GM21360 (cell line): ENCODE measurements around the gene PHF2.

Experiments
- ATAC-seq: cut with Tn5 transposase; IDR thresholded peaks from one replicate; pipeline ENCODE4 v1.9.1; 2021; ENCODE audit warnings: mild to moderate bottlenecking, moderate library complexity; ENCODE audit not compliant: unreplicated experiment

The PHF2 gene

GRCh38 chr9:93648181-93648580 lies 71.8 kb downstream of the PHF2 start:
- no peak for ATAC-seq

- ATAC-seq = no peak
These were observed 72.5 kb downstream of the PHF2 start for GRCh38 chr9:93648836-93649235.

GRCh38 chr9:93649610-93650261 lies 73.4 kb downstream of the PHF2 start:
- ATAC-seq = no peak

GRCh38 chr9:93650448-93650847 lies 74.1 kb downstream of the PHF2 start:
- ATAC-seq = no peak

GRCh38 chr9:93651521-93651950 lies 75.2 kb downstream of the PHF2 start:
- no peak for ATAC-seq

GRCh38 chr9:93652604-93653592 lies 76.5 kb downstream of the PHF2 start:
- ATAC-seq = no peak

- ATAC-seq = no peak
These were observed 77.4 kb downstream of the PHF2 start for GRCh38 chr9:93653760-93654159.

GRCh38 chr9:93654351-93654961 lies 78.1 kb downstream of the PHF2 start:
- ATAC-seq = no peak

- ATAC-seq = no peak
These were observed 79.4 kb downstream of the PHF2 start for GRCh38 chr9:93655621-93656425.

GRCh38 chr9:93656426-93657239 lies 80.2 kb downstream of the PHF2 start:
- ATAC-seq = no peak

GRCh38 chr9:93657331-93658111 lies 81.1 kb downstream of the PHF2 start:
- no peak for ATAC-seq

GRCh38 chr9:93658184-93658925 lies 82.0 kb downstream of the PHF2 start:
- no peak for ATAC-seq

GRCh38 chr9:93659044-93659836 lies 82.9 kb downstream of the PHF2 start:
- no peak for ATAC-seq

GRCh38 chr9:93659837-93660177 lies 83.4 kb downstream of the PHF2 start:
- ATAC-seq = no peak

GRCh38 chr9:93660352-93661046 lies 84.1 kb downstream of the PHF2 start:
- ATAC-seq = no peak

GRCh38 chr9:93661591-93661990 lies 85.2 kb downstream of the PHF2 start:
- ATAC-seq = no peak

GRCh38 chr9:93662016-93662638 lies 85.7 kb downstream of the PHF2 start:
- no peak for ATAC-seq
